Measurements from ENCODE around the gene WAC. TPM values are rescaled to one million over a fixed set of nuclear protein-coding genes. Genes with fewer than 3 reads are reported as not detected.

The WAC gene
- total and polyA plus RNA-seq, 9 of the 15 experiments (the other 6 are each of a cell fraction or from before 2014, with no cell fraction given), result 24.8 to 123 (median 78.2) TPM

GRCh38 chr10:28496481-28496961 is 36.4 kb upstream of the WAC start (continued):
- TF ChIP-seq, protein P1, sequence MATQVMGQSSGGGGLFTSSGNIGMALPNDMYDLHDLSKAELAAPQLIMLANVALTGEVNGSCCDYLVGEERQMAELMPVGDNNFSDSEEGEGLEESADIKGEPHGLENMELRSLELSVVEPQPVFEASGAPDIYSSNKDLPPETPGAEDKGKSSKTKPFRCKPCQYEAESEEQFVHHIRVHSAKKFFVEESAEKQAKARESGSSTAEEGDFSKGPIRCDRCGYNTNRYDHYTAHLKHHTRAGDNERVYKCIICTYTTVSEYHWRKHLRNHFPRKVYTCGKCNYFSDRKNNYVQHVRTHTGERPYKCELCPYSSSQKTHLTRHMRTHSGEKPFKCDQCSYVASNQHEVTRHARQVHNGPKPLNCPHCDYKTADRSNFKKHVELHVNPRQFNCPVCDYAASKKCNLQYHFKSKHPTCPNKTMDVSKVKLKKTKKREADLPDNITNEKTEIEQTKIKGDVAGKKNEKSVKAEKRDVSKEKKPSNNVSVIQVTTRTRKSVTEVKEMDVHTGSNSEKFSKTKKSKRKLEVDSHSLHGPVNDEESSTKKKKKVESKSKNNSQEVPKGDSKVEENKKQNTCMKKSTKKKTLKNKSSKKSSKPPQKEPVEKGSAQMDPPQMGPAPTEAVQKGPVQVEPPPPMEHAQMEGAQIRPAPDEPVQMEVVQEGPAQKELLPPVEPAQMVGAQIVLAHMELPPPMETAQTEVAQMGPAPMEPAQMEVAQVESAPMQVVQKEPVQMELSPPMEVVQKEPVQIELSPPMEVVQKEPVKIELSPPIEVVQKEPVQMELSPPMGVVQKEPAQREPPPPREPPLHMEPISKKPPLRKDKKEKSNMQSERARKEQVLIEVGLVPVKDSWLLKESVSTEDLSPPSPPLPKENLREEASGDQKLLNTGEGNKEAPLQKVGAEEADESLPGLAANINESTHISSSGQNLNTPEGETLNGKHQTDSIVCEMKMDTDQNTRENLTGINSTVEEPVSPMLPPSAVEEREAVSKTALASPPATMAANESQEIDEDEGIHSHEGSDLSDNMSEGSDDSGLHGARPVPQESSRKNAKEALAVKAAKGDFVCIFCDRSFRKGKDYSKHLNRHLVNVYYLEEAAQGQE (IDR thresholded peaks at IDR 0.05; ENCODE audit: borderline replicate concordance), result no peak
- TF ChIP-seq, protein P1 (CRISPR knock-in tag; IDR thresholded peaks at IDR 0.05; ENCODE audit: low read depth), result no peak
- TF ChIP-seq PBX2 (CRISPR knock-in tag; IDR thresholded peaks at IDR 0.05; ENCODE audit: low read depth) (no peak), PBX2 (tag; conservative IDR thresholded peaks at IDR 0.05; ENCODE audit: low read depth) (peak; percentile 24; the same call in 1 of the 2 replicates), HCFC1 (IDR thresholded peaks at IDR 0.05; ENCODE audit: low read depth, low read length) (no peak), TRIM28 (IDR thresholded peaks at IDR 0.05) (no peak), DMBX1 (CRISPR knock-in tag; IDR thresholded peaks at IDR 0.05; ENCODE audit: borderline replicate concordance) (no peak), MBD2 (IDR thresholded peaks at IDR 0.05; ENCODE audit: borderline replicate concordance, low read depth) (no peak), MCM5 (IDR thresholded peaks at IDR 0.05; ENCODE audit: low read depth) (no peak), CTCF (IDR thresholded peaks at IDR 0.05 in 2 of 3, conservative IDR thresholded peaks at IDR 0.05 in 1 of 3; ENCODE audit: insufficient read depth in 2 of 3, low read depth in 1 of 3, low read length in 3 of 3) (no peak), FOXA3 (CRISPR knock-in tag; conservative IDR thresholded peaks at IDR 0.05 in 1 of 2, IDR thresholded peaks at IDR 0.05 in 1 of 2) (peak in 1 of 2 experiments; percentile 77; a peak in 2 of 4 replicates), MLX (CRISPR knock-in tag; conservative IDR thresholded peaks at IDR 0.05) (no peak), PHTF2 (CRISPR knock-in tag; IDR thresholded peaks at IDR 0.05) (no peak)
- TF ChIP-seq, protein P2, sequence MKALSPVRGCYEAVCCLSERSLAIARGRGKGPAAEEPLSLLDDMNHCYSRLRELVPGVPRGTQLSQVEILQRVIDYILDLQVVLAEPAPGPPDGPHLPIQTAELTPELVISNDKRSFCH (CRISPR knock-in tag; IDR thresholded peaks at IDR 0.05), result no peak
- TF ChIP-seq, protein P2 (tag; IDR thresholded peaks at IDR 0.05), result peak; percentile 93

All from K562 (cell line).